ENCODE measurements around the gene ATP11A.
"Not testable (repeated sequence)": the region's sequence is repeated elsewhere in the genome, so short reads cannot be mapped to it uniquely, and the experiment has no call there.

DNA sequence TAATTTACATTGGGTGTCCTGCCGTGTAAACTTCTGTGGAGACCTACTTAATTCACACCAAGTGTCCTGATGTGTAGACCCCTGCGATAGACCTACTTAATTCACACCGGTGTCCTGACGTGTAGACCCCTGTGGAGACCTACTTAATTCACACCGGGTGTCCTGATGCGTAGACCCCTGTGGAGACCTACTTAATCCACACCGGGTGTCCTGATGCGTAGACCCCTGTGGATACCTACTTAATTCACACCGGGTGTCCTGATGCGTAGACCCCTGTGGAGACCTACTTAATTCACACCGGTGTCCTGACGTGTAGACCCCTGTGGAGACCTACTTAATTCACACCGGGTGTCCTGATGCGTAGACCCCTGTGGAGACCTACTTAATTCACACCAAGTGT, 97.0 kb downstream of the ATP11A start:
- TF ChIP-seq EZH2 (IDR thresholded peaks at IDR 0.05); POLR2AphosphoS5 (IDR thresholded peaks at IDR 0.05; ENCODE audit: borderline replicate concordance, low read depth, low read length); FOXP2 (optimal IDR thresholded peaks at IDR 0.05; ENCODE audit: control extremely low read depth, extremely low read length, insufficient read depth): not testable (repeated sequence)
